Measurements from ENCODE around the gene WDR20.

The WDR20 gene

DNA sequence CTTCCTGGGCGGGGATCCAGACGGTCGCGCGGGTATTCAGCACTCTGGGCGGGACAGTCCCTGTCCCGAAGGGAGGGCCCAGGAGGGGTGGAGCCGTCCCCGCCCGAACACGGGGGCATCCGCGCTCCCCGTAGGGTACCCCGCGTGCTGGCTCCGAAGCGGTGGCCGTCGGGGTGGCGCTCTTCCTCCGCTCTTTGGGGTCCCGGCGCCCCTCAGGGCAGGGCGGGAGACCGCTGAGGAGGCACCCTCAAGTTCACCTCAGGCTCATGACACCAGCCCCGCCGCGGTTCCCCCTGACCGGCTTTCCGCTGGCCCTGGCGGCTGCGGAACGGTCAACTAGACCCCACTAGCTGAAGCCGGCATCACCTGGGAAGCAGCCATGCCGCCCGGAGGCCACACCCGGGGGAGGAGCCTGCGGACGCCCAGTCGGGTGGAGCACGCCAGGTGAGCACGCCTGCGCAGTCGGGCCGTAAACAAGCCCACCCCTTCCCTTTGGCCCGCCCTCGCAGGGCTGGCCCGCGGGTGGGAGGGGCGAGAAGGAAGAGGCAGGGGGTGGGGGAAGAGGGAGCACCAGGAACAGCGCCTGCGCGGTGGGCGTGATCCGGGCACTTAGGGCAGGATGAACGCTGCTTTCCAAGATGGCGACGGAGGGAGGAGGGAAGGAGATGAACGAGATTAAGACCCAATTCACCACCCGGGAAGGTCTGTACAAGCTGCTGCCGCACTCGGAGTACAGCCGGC is at the start of gene WDR20:
WDR20 (plus strand) TSS at position 612 of the 741 bp plus-strand sequence; CDS start at position 639, 27 bp downstream.
- TF ChIP-seq EGR1 (IDR thresholded peaks at IDR 0.05) (no peak), TEAD4 (IDR thresholded peaks at IDR 0.05) (no peak), REST (IDR thresholded peaks at IDR 0.05; ENCODE audit: low read depth) (peak; percentile 36; the same call in 1 of the 2 replicates), CEBPB (IDR thresholded peaks at IDR 0.05) (no peak), TCF12 (IDR thresholded peaks at IDR 0.05; ENCODE audit: low read depth) (peak; percentile 42; the same call in 1 of the 2 replicates), CREB1 (IDR thresholded peaks at IDR 0.05; ENCODE audit: low read depth) (no peak), MAX (IDR thresholded peaks at IDR 0.05) (peak; percentile 67), TAF1 (IDR thresholded peaks at IDR 0.05; ENCODE audit: low read depth) (peak; percentile 91), YY1 (IDR thresholded peaks at IDR 0.05; ENCODE audit: low read depth) (peak; percentile 94)
- TF ChIP-seq, protein P1, sequence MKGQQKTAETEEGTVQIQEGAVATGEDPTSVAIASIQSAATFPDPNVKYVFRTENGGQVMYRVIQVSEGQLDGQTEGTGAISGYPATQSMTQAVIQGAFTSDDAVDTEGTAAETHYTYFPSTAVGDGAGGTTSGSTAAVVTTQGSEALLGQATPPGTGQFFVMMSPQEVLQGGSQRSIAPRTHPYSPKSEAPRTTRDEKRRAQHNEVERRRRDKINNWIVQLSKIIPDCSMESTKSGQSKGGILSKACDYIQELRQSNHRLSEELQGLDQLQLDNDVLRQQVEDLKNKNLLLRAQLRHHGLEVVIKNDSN (IDR thresholded peaks at IDR 0.05), result 0 out of 2 replicates have a peak, but pooled peaks have one; percentile 33

GRCh38 chr14:102090713-102091112 is 49.0 kb upstream of the WDR20 start:
- TF ChIP-seq, protein P1 (IDR thresholded peaks at IDR 0.05), result no peak
- no peak for TF ChIP-seq YY1 (IDR thresholded peaks at IDR 0.05; ENCODE audit: low read depth)
- no peak for TF ChIP-seq TCF12 (IDR thresholded peaks at IDR 0.05; ENCODE audit: low read depth)
- no peak for TF ChIP-seq ZBTB7A (IDR thresholded peaks at IDR 0.05; ENCODE audit: low read depth)
- TF ChIP-seq RAD21 (IDR thresholded peaks at IDR 0.05; ENCODE audit: low read depth), result no peak
- TF ChIP-seq EP300 (IDR thresholded peaks at IDR 0.05; ENCODE audit: borderline replicate concordance), result no peak
- no peak for TF ChIP-seq FOXM1 (IDR thresholded peaks at IDR 0.05; ENCODE audit: borderline replicate concordance, low read depth)
- TF ChIP-seq TAF1 (IDR thresholded peaks at IDR 0.05; ENCODE audit: low read depth), result no peak
- no peak for TF ChIP-seq CEBPB (IDR thresholded peaks at IDR 0.05)
- no peak for TF ChIP-seq REST (IDR thresholded peaks at IDR 0.05; ENCODE audit: low read depth)
- TF ChIP-seq CREB1 (IDR thresholded peaks at IDR 0.05; ENCODE audit: low read depth), result no peak
- TF ChIP-seq TEAD4 (IDR thresholded peaks at IDR 0.05), result no peak

DNA sequence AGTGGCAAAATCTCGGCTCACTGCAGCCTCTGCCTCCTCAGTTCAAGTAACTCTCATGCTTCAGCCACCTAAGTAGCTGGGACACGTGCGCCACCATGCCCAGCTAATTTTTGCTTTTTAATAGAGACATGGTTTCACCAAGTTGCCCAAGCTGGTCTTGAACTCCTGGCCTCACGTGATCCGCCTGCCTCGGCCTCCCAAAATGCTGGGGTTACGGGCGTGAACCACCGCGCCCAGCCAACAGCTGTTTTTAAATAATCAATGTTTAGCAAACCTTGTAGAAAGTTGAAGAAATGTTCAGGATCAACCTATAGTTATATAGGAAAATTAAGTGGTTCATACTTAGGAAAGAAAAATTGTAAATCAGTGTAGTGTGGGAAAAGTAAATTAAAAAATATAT is 46.9 kb upstream of the WDR20 start:
- TF ChIP-seq MAX (IDR thresholded peaks at IDR 0.05) (no peak), ZBTB7A (IDR thresholded peaks at IDR 0.05; ENCODE audit: low read depth) (no peak)
- TF ChIP-seq, protein P1 (IDR thresholded peaks at IDR 0.05), result no peak

GRCh38 chr14:102094101-102094500 is 45.6 kb upstream of the WDR20 start:
- TF ChIP-seq ZBTB7A (IDR thresholded peaks at IDR 0.05; ENCODE audit: low read depth) (no peak), NFIC (IDR thresholded peaks at IDR 0.05) (no peak)

- no peak for TF ChIP-seq ZBTB7A (IDR thresholded peaks at IDR 0.05; ENCODE audit: low read depth)
- no peak for TF ChIP-seq EGR1 (IDR thresholded peaks at IDR 0.05)
- no peak for TF ChIP-seq TEAD4 (IDR thresholded peaks at IDR 0.05)
- TF ChIP-seq CREB1 (IDR thresholded peaks at IDR 0.05; ENCODE audit: low read depth), result no peak
- no peak for TF ChIP-seq MAX (IDR thresholded peaks at IDR 0.05)
- no peak for TF ChIP-seq CEBPB (IDR thresholded peaks at IDR 0.05)
- TF ChIP-seq, protein P1 (IDR thresholded peaks at IDR 0.05), result no peak
- TF ChIP-seq RAD21 (IDR thresholded peaks at IDR 0.05; ENCODE audit: low read depth), result no peak
- no peak for TF ChIP-seq TCF12 (IDR thresholded peaks at IDR 0.05; ENCODE audit: low read depth)
- no peak for TF ChIP-seq REST (IDR thresholded peaks at IDR 0.05; ENCODE audit: low read depth)
- no peak for TF ChIP-seq NFIC (IDR thresholded peaks at IDR 0.05)
- TF ChIP-seq TAF1 (IDR thresholded peaks at IDR 0.05; ENCODE audit: low read depth), result no peak
- no peak for TF ChIP-seq YY1 (IDR thresholded peaks at IDR 0.05; ENCODE audit: low read depth)
- TF ChIP-seq EP300 (IDR thresholded peaks at IDR 0.05; ENCODE audit: borderline replicate concordance), result no peak
Measured at GRCh38 chr14:102095231-102095870, 44.3 kb upstream of the WDR20 start.

Measured in Ishikawa (cell line).